HepG2 (cell line): ENCODE measurements around the gene OARD1. TPM values are rescaled to one million over a fixed set of nuclear protein-coding genes. Genes with fewer than 3 reads are reported as not detected.

Source experiments
- ARID2 ChIP-seq: sonication (generic); formaldehyde crosslinking; IDR thresholded peaks from 2 replicates; pipeline ENCODE4 v1.8.1; 2022; ENCODE audit warnings: mild to moderate bottlenecking, missing genetic modification reagents, borderline replicate concordance
- ATF7-NPFF ChIP-seq: sonication (generic); formaldehyde crosslinking; IDR thresholded peaks from 2 replicates; pipeline ENCODE4 v1.8.1; 2023; ENCODE audit warnings: mild to moderate bottlenecking, low read depth, missing genetic modification reagents, moderate library complexity
- BRF2 ChIP-seq: sonication (generic); formaldehyde crosslinking; IDR thresholded peaks from 2 replicates; pipeline ENCODE4 v1.8.1; 2022; ENCODE audit warnings: mild to moderate bottlenecking, missing genetic modification reagents
- CCAR2 ChIP-seq: fragments of 200-400 bp; formaldehyde crosslinking; optimal IDR thresholded peaks from 2 replicates; pipeline ENCODE3; 2018; ENCODE audit warnings: low read depth, mild to moderate bottlenecking, low read length, moderate library complexity
- CENPT ChIP-seq: sonication (generic); formaldehyde crosslinking; IDR thresholded peaks from 2 replicates; pipeline ENCODE4 v1.8.0; 2022; ENCODE audit warnings: low read depth, mild to moderate bottlenecking, moderate library complexity, missing genetic modification reagents
- ELF1 ChIP-seq: sonication (generic); formaldehyde crosslinking; IDR thresholded peaks from 2 replicates; pipeline ENCODE4 v1.4.0; 2020; ENCODE audit warnings: missing genetic modification reagents
- FOXA3 ChIP-seq: IDR thresholded peaks from 2 replicates; pipeline ENCODE4 v1.6.1; 2016; ENCODE audit warnings: missing genetic modification reagents, missing compliant biosample characterization
- HNF4A ChIP-seq: sonication (generic); formaldehyde crosslinking; IDR thresholded peaks from 2 replicates; pipeline ENCODE4 v1.4.0; 2020; ENCODE audit warnings: missing genetic modification reagents
- IRF2 ChIP-seq: IDR thresholded peaks from 2 replicates; pipeline ENCODE4 v1.6.1; 2018; ENCODE audit warnings: missing genetic modification reagents, missing compliant biosample characterization
- KDM5A ChIP-seq: fragments of 200-600 bp; sonication (generic); IDR thresholded peaks from 2 replicates; pipeline ENCODE4 v1.7.0; 2018; ENCODE audit warnings: antibody characterized with exemption, mild to moderate bottlenecking, low read length, borderline replicate concordance
- NFKB2 ChIP-seq: sonication (generic); formaldehyde crosslinking; IDR thresholded peaks from 2 replicates; pipeline ENCODE4 v1.4.0; 2020; ENCODE audit warnings: missing genetic modification reagents, borderline replicate concordance
- RNF219 ChIP-seq: sonication (generic); formaldehyde crosslinking; IDR thresholded peaks from 2 replicates; pipeline ENCODE4 v1.5.0; 2020; ENCODE audit warnings: mild to moderate bottlenecking, missing genetic modification reagents
- SIX1 ChIP-seq: sonication (generic); formaldehyde crosslinking; IDR thresholded peaks from 2 replicates; pipeline ENCODE4 v1.4.0; 2020; ENCODE audit warnings: missing genetic modification reagents, borderline replicate concordance
- SMAD9 ChIP-seq: sonication (generic); formaldehyde crosslinking; IDR thresholded peaks from 2 replicates; pipeline ENCODE4 v1.5.1; 2020; ENCODE audit warnings: mild to moderate bottlenecking, missing genetic modification reagents
- SOX13 ChIP-seq, 3 experiments: fragments of 450-650 bp in 1 of 3; sonication (generic) in 1 of 3; formaldehyde crosslinking in 1 of 3; IDR thresholded peaks in 2 of 3; conservative IDR thresholded peaks in 1 of 3; 2 replicates each; pipeline versions ENCODE4 v1.5.0 to v1.6.1; 2016 to 2020; ENCODE audit warnings: antibody characterized with exemption in 1 of 3, mild to moderate bottlenecking in 1 of 3, missing compliant biosample characterization in 1 of 3, missing genetic modification reagents in 1 of 3, moderate library complexity in 1 of 3
- TFDP1 ChIP-seq: IDR thresholded peaks from 2 replicates; pipeline ENCODE4 v1.6.1; 2016; ENCODE audit warnings: missing compliant biosample characterization, missing genetic modification reagents, borderline replicate concordance
- TGIF2 ChIP-seq: IDR thresholded peaks from 2 replicates; pipeline ENCODE4 v1.6.1; 2016; ENCODE audit warnings: control low read depth, missing compliant biosample characterization
- ZBED4 ChIP-seq: sonication (generic); formaldehyde crosslinking; IDR thresholded peaks from 2 replicates; pipeline ENCODE4 v1.4.0; 2020; ENCODE audit warnings: missing genetic modification reagents, borderline replicate concordance
- ZC3H13 ChIP-seq: sonication (generic); formaldehyde crosslinking; IDR thresholded peaks from 2 replicates; pipeline ENCODE4 v1.8.1; 2023; ENCODE audit warnings: mild to moderate bottlenecking, missing genetic modification reagents, moderate library complexity
- ZNF274 ChIP-seq: sonication (generic); formaldehyde crosslinking; IDR thresholded peaks from 2 replicates; pipeline ENCODE4 v1.5.1; 2020; ENCODE audit warnings: mild to moderate bottlenecking, missing genetic modification reagents
- polyA plus RNA-seq, 8 experiments: library from polyadenylated mRNA; depleted of rRNA in 3 of 8; stranded (reverse) in 7 of 8; unstranded in 1 of 8; fragments of >200 nt; fragmentation: Illumina TruSeq in 4 of 8; extraction: Trizol in 4 of 8; gene quantifications; 2 replicates each; pipeline versions ENCODE4 v1.2.1 to v1.2.3, GENCODE V29; 2011 to 2016; ENCODE audit warnings: low read depth in 4 of 8, missing spikeins in 1 of 8, mixed read lengths in 1 of 8; ENCODE audit not compliant: insufficient read depth in 1 of 8
- total RNA-seq, 5 experiments: library from RNA; depleted of rRNA; stranded (reverse); fragments of >200 nt; fragmentation: Illumina TruSeq; extraction: Trizol; gene quantifications; 2 replicates each; pipeline ENCODE4 v1.2.3, GENCODE V29; 2016; ENCODE audit warnings: low read depth in 1 of 5

Gene OARD1
- total and polyA plus RNA-seq, 2 of the 13 experiments (the other 11 are each of a cell fraction or from before 2014, with no cell fraction given) = 18.4 to 49.0 TPM

GRCh38 chr6:41073968-41074691 lies 2.0 kb upstream of the OARD1 start (continued):
- TF ChIP-seq RNF219 (CRISPR knock-in tag) = no peak
- peak; percentile 33; the same call in 1 of the 2 replicates for TF ChIP-seq TGIF2 (CRISPR knock-in tag)
- TF ChIP-seq NFKB2 (CRISPR knock-in tag) = no peak
- TF ChIP-seq SOX13 (IDR thresholded peaks at IDR 0.05) = no peak
- no peak for TF ChIP-seq SOX13 (CRISPR knock-in tag; conservative IDR thresholded peaks at IDR 0.05 in 1 of 2, IDR thresholded peaks at IDR 0.05 in 1 of 2)
- peak; percentile 20; the same call in 1 of the 2 replicates for TF ChIP-seq IRF2 (CRISPR knock-in tag)
- peak; percentile 5; the same call in 1 of the 2 replicates for TF ChIP-seq HNF4A (CRISPR knock-in tag)
- TF ChIP-seq ZBED4 (CRISPR knock-in tag) = 0 out of 2 replicates have a peak, but pooled peaks have one; percentile 3
- 0 out of 2 replicates have a peak, but pooled peaks have one; percentile 29 for TF ChIP-seq ELF1 (CRISPR knock-in tag)
- peak; percentile 49 for TF ChIP-seq CCAR2
- peak; percentile 61; the same call in 1 of the 2 replicates for TF ChIP-seq ARID2 (CRISPR knock-in tag)
- TF ChIP-seq ZC3H13 = peak; percentile 44; the same call in 1 of the 2 replicates
- peak; percentile 4; the same call in 1 of the 2 replicates for TF ChIP-seq ZNF274 (CRISPR knock-in tag)
- TF ChIP-seq CENPT = no peak
- TF ChIP-seq KDM5A = 0 out of 2 replicates have a peak, but pooled peaks have one; percentile 29
- TF ChIP-seq TFDP1 (CRISPR knock-in tag) = 0 out of 2 replicates have a peak, but pooled peaks have one; percentile 35
- peak; percentile 4; the same call in 1 of the 2 replicates for TF ChIP-seq FOXA3 (CRISPR knock-in tag)
- peak; percentile 89; the same call in 1 of the 2 replicates for TF ChIP-seq SIX1
- no peak for TF ChIP-seq BRF2 (CRISPR knock-in tag)
- TF ChIP-seq SMAD9 (CRISPR knock-in tag) = 0 out of 2 replicates have a peak, but pooled peaks have one; percentile 34
- TF ChIP-seq ATF7-NPFF (CRISPR knock-in tag) = no peak
